GM19452 (cell line): ENCODE data around the gene CCDC159.
"Not testable (repeated sequence)": the region's sequence is repeated elsewhere in the genome, so short reads cannot be mapped to it uniquely, and the experiment has no call there.

Source experiments
- ATAC-seq: cut with Tn5 transposase; IDR thresholded peaks from one replicate; pipeline ENCODE4 v1.9.1; 2021; ENCODE audit not compliant: unreplicated experiment

Gene CCDC159

GRCh38 chr19:11337080-11337479, 9.2 kb upstream of the CCDC159 start:
- ATAC-seq = no peak

DNA sequence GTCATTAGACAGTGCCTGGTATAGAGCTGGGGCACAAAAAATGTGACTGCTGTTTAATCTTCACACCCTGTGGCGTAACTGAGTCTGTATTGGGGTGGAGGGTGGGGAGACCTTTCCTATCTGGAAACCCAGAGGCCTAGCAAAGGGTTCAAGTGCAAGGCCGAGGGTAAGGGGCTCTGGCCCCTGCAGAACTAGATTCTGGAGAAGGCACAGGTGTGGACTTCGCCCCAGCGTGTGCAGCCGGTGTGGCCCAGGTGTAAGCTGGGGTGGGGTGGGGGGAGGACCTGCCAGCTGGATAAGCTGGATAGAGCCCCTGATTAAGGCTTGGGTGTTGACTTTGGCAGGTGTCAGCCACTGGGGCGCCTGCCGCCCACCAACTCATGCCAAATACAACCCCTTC, 8.2 kb upstream of the CCDC159 start:
- ATAC-seq = no peak

DNA sequence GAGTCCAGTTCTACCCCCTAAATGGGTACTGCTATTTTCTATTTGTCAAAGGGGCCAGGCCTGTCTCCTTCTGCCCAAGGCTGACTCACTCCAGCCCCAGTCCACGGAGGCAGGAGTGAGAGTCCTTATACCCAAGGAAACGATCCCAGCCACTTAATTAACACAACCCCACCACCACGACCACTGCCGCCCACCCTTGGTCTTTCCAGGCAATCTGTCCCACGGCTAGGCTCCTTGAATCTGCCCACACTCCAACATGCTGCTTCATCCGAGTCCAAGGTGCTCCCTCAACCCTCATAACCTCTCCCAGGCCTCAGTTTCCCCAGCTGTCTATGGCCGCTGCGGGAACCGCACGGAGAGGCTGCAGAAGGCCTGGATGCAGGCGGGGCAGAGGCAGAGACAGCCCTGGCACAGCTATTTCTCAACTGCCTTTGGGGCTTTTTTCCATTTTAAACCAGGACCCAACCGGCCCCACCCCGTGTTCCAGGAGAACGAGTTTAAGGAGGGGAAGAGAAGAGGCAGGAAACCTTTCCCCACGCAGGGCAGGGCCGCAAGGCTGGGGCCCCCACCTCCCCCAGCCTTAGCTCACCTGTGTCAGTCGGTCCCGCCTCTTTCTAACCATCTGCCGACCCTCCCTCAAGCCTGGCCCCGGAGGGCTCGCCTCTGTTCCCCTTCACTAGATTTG, 7.6 kb upstream of the CCDC159 start:
- no peak for ATAC-seq

GRCh38 chr19:11339254-11340098, 6.8 kb upstream of the CCDC159 start, which contains the start of gene RAB3D:
Gene RAB3D (minus strand): TSS chr19:11339657. CDS start chr19:11337399, 2,258 bp downstream.
- peak; percentile 60 for ATAC-seq

GRCh38 chr19:11340099-11340467, 6.2 kb upstream of the CCDC159 start:
- not testable (repeated sequence) for ATAC-seq

- ATAC-seq = no peak
These were observed 3.9 kb upstream of the CCDC159 start for GRCh38 chr19:11342429-11342828.

GRCh38 chr19:11345122-11345803, 1.1 kb upstream of the CCDC159 start:
- ATAC-seq = no peak

DNA sequence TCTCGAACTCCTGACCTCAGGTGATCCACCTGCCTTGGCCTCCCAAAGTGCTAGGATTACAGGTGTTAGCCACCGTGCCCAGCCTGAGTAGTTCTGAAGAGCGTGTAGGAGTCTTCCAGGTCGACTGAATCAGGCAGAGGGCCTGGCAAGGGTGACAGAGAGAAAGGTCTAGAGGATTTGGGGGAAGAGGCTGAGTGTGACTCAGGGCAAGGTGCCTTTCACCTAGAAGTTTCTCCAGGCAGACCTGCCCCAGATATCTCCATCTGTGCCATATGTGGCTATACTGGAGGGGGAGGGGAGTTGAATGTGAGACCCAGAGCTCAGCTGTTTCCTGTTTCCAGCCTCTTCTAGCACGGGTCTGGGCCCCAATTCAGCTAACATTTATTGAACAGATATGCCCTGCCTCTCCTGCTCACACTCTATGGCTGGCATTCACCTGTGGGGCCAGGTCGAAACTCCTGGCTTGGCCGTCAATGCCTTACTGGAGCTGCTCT, 1.3 kb downstream of the CCDC159 start:
- no peak for ATAC-seq

- ATAC-seq = no peak
These were observed 2.9 kb downstream of the CCDC159 start for GRCh38 chr19:11349171-11349570.

- not testable (repeated sequence) for ATAC-seq
These were observed 7.8 kb downstream of the CCDC159 start for GRCh38 chr19:11354102-11354501.

DNA sequence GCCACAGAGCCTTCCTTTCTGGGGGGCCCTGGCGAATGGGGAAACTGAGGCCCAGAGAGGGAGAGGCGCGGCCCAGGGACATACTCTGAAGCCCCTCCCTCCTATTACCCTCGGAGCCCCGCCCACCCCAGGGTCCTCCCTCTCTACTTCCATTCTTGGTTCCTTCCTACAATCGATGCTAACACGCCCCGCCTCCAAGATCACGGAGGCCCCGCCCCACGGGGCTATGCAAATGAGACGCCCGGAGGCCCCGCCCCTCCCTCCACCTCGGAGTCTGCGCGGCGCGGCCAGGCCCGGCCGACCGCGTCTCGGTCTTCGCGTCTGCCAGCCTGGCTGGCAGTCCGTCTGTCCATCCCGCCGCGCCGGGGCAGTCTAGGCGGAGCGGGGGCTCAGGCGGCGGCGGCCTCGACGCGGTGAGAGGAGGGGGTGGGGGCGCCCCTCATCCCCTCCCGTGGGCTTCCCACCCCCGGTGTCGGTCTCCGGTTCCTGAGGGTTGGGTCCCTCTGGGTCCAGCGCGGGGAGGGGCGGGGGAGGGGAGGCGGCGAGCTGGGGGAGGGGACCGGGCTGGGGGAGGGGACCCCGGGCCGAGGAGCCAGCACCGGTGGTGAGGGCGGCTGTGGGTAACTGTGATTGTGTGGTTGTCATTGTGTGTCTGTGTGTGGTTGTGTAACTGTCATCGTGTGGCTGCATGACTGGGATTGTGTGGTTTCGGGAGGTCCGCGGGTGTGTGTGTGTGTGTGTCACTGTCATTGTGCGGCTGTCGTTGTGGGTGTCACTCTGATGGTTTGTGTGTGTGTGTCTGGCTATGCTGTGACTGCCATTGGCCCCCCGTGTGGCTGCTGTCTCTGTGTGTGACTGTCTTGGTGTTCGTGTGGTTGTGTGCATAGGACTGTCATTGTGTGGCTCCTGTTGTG, 9.1 kb downstream of the CCDC159 start, which contains the start of gene PLPPR2:
Gene PLPPR2, plus strand, starts transcription at position 273 of the 914 bp plus-strand sequence. CDS start 2,242 bp downstream, outside the sequence.
- peak; percentile 60 for ATAC-seq

DNA sequence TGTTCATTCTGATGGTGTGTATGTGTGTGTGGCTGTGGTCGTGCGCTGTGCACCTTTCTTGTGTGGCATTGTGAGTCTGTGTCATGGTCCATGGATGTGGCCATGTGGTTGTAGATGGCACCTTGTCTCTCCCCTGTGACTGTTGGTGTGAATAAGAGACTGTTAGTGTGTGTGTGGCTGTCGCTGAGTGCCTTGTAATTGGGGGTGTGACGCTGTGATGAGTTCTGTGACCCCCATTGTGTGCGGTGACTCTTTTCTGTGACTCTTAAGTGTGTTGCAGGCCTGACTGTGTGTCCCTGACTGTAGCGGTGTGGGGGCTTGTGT, 9.7 kb downstream of the CCDC159 start:
- ATAC-seq = no peak

DNA sequence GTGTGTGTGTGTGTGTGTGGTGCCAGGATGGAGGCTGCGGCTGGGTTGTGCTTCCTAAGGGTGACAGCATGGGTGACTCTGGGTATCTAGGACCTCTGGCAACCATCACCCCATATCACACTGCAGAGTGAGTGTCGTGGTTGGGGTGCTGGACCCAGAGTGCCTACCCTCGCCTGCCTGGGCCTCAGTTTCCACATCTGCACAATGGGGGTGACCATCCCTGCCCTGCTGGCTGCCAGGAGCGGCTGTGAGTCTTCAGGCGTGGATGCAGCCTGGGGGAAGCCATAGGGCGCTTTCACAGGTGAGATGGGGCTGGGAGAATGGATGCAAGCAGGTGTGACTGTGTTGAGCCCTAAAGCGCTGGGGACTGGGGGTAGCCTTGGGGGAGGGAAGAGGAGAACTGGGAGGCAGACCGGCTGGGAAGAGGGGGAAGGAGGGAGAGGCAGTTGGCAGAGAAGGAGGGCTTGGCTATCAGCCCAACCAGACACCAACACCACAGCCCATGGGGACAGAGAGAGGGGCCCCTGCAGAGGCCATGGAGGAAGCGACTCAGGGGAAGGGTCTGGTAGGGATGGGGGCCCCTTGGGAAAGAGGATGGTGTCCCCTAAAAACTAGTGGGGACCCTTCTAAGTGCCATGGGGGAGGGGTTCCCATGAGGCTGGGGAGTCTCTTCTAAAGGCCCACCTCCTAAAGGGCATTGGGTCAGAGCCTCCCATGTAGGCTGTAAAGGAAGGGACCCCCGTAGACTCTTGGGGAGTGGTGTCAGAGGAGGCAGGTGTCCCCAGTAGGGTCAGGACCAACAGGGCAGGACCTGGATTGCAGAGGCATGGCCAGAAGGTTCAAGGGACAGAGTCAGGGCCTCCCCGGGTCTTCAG, 10.6 kb downstream of the CCDC159 start:
- no peak for ATAC-seq

GRCh38 chr19:11359421-11359820, 13.1 kb downstream of the CCDC159 start:
- no peak for ATAC-seq

DNA sequence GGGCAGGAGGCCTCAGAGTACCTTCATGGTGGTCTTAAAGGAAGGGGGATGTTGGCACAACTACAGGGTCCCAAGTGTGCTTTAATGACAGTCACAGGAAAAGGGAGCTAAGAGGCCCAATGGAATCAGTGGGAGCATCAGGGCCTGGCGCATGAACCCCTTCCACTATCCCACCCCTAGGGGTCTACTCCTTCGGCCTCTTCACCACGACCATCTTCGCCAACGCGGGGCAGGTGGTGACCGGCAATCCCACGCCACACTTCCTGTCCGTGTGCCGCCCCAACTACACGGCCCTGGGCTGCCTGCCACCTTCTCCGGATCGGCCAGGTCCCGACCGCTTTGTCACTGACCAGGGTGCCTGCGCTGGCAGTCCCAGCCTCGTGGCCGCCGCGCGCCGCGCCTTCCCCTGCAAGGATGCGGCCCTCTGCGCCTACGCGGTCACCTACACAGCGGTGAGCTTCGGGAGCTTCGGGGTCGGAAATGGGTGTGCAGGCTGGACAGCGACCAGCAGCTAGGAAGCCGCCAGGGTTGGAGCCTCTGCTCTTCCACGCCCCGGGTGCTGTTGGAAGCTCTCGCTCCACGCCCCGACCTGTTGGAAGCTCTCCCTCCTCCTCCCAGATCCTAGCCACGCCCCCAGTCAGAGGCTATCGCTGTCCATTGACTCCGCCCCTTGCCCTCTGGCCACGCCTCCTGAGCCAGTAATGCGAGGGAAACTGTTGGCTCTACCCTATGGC, 14.9 kb downstream of the CCDC159 start:
- no peak for ATAC-seq

DNA sequence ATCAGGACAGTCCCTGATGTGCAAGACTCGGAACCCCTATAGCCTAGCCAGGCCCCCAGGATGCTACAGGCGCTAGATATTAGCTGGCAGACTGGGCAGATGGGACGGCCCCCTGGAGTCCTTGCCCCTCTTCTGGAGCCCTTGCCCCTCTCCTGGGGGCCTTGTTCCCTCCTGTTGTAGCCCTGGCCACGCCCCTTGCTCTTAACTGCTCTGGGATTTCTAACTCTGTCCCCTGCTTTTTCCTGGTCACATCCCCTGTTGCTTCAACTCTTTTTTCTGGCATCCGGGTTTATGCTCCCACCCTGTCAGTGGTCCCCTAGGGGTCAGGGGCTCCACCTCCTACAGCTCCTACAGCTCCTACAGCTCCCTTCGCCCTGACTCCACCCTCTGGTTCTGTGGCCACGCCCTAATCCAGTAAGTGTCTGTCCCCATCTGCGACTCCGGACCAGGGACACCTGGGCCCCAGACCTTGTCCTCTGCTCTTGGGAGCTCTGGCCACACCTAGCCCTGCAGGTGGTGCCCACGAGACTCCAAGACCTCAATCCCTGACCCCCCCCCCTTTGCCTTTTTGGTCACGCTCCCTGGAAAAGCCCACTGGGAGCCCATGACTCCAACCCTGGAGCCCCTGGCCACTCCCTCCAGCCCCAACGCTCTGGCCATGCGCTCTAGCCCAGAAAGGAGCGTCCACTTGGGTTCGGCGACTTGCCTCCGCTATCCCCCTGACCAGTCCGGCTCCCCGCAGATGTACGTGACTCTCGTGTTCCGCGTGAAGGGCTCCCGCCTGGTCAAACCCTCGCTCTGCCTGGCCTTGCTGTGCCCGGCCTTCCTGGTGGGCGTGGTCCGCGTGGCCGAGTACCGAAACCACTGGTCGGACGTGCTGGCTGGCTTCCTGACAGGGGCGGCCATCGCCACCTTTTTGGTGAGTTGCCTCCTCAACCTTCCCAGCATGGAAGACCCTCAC, 15.7 kb downstream of the CCDC159 start:
- no peak for ATAC-seq

DNA sequence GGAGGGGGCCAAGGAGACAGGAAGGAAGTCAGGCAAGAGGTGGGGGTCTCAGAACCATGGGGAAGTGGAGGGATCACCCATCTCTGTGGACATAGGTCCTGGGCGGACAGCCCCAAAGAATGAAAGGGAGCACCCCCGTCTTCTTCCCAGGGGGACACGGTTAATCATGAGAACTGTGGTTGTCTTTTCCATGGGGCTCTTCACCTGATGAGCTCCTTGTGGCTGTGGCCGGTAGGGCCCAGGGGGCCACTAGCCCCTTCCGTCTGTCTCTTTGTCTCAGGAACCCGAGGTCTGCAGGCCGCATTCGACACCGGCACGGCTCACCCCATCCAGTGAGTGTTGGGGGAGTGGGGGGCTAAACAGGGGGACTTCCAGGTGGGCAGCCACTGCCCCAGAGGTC, 17.6 kb downstream of the CCDC159 start:
- no peak for ATAC-seq
